OCI-M1 (cell line): ENCODE measurements around the gene ZNF101.

Source experiments
- DNase-seq: peaks from one replicate; lab custom pipeline; 2025; lab: John Stamatoyannopoulos, UW

The ZNF101 gene

GRCh38 chr19:19711934-19712828, 43.5 kb downstream of the ZNF101 start:
- peak; percentile 73 for DNase-seq

DNA sequence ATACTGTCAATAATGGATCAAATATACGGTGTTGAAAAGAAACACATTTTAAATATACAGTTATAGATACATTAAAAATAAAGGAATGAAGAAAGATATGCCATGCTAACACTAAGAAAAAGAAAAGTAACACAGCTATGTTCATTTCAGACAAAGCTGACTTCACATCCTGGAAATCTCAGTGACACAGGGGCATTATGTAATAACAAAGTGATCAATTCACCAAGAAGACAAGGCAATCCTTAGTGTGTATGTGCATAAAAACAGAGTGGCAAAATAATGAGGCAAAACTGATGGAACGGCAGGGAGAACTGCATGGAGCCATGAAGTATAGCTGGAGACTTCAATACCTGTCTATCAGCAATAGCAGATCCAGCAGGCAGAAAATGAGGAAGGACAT, 51.2 kb downstream of the ZNF101 start:
- DNase-seq, result peak; percentile 63

DNA sequence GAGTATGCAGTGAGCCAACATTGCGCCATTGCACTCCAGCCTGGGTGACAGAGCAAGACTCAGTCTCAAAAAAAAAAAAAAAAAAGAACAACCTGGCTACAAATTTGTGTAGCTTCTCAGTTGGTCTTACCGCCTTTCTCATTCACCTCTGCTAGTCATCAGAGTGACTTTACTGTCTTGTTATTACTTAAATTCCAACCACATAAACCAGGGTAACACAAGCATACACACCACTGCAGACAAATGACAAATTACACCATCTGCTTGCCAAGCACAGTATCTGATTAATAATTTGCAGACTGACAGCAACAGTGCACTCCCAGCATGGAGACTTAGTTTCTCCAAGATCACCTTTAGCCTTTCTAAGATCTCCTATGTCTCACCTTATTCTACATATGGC, 53.3 kb downstream of the ZNF101 start:
- no peak for DNase-seq

DNA sequence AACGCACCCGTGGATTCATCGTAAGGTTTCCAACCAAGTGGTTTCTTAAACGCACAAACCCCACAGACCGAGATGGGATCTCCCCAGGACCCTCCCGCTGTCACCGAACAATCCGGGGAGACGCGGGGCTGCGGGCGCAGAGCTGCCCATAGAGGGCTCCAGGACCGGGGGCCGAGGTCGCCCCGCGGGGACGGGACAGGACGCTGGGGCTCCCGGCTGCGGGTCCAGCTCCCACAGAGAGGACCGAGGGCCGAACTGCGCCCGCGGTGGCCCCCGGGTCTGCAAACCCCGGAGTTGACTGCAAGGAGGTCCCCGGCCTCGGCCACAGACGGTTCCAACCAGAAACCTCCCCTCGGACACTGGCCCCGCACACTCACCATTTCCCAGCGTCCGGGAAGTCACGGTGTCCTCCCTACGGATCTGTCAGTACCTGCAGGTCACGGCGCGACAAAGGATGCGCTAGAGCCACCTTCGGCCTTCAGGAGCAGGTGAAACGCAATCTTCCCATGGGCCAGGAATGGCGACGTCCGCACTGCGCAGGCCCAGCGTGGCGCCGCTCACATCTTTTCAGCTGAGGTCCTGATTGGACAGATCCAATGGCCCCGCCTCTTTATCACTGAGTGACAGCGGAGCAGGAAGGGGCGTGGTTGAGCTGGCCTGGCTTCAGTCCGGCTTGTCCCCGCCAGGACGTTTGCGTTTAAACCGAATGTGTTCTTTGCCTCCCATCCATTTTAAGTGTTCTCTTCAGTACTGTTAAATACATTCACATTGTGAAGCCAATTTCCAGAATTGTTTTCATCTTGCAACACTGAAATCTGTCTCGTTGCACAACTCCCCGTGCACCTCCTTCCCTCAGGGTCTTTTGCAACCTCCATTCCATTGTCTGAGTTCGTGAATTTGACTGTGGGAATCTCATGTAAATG, 64.2 kb downstream of the ZNF101 start, which contains the start of gene ZNF14:
Gene ZNF14, minus strand, starts transcription at position 534 of the 923 bp plus-strand sequence. Its CDS starts 154 bp downstream, at position 380.
- peak; percentile 100 for DNase-seq
